B cell (primary cell): Measurements from ENCODE around the gene CCDC116. TPM values are rescaled to one million over a fixed set of nuclear protein-coding genes. Genes with fewer than 3 reads are reported as not detected.

Source experiments
- ATAC-seq: fragments of 200-7000 bp; cut with Tn5 transposase; one replicate; pipeline ENCODE4 v1.10.0; 2021; ENCODE audit warnings: low read depth, mild to moderate bottlenecking, moderate number of reproducible peaks, moderate library complexity
- CTCF ChIA-PET: fragments of 350-600 bp; sonication (Branson Sonifier 250); formaldehyde crosslinking; loops from one replicate; lab custom pipeline; 2021; ENCODE audit warnings: antibody characterized with exemption, inconsistent platforms; lab: Charles Lee
- POLR2A ChIA-PET: fragments of 350-600 bp; sonication (Branson Sonifier 250); formaldehyde crosslinking; loops from one replicate; lab custom pipeline; 2021; ENCODE audit warnings: antibody characterized with exemption; lab: Charles Lee
- DNase-seq: peaks from one replicate; pipeline ENCODE4 v3.0.0; 2013
- H2AFZ ChIP-seq: 2 replicates; pipeline ENCODE4 v1.6.1; 2012; ENCODE audit warnings: mild to moderate bottlenecking, low read depth, low read length; ENCODE audit not compliant: insufficient read depth, poor library complexity, severe bottlenecking
- H3K27ac ChIP-seq, 2 donors: 1 replicate in 1 of 2; 2 replicates in 1 of 2; pipeline ENCODE4 v1.5.1; 2012 to 2013; ENCODE audit warnings: low read length in 2 of 2, mild to moderate bottlenecking in 2 of 2, moderate library complexity in 1 of 2
- H3K27me3 ChIP-seq, 4 experiments: fragments of 200-600 bp in 1 of 4; sonication (generic) in 1 of 4; replicated peaks in 1 of 4; 1 replicate in 2 of 4; 2 replicates in 2 of 4; pipeline versions ENCODE4 v1.6.1 to v1.7.0; 2013 to 2016; ENCODE audit warnings: low read length in 3 of 4, mild to moderate bottlenecking in 2 of 4, mixed read lengths in 1 of 4, moderate library complexity in 1 of 4; ENCODE audit not compliant: insufficient read depth in 4 of 4, control insufficient read depth in 3 of 4; ENCODE audit errors: control extremely low read depth in 1 of 4
- H3K36me3 ChIP-seq, 2 experiments: replicated peaks in 1 of 2; 1 replicate in 1 of 2; 2 replicates in 1 of 2; pipeline versions ENCODE4 v1.6.1 to v1.7.1; 2013; ENCODE audit warnings: low read length in 1 of 2; ENCODE audit not compliant: insufficient read depth in 2 of 2, control insufficient read depth in 1 of 2; ENCODE audit errors: control extremely low read depth in 1 of 2, extremely low read depth in 1 of 2
- H3K4me1 ChIP-seq, 2 donors: fragments of 200-600 bp in 1 of 2; sonication (generic) in 1 of 2; 1 replicate in 1 of 2; 2 replicates in 1 of 2; pipeline versions ENCODE4 v1.5.1 to v1.6.1; 2013 to 2017; ENCODE audit warnings: low read length in 2 of 2; ENCODE audit not compliant: control insufficient read depth in 2 of 2, insufficient read depth in 2 of 2
- H3K4me2 ChIP-seq: replicated peaks from 2 replicates; pipeline ENCODE3; 2012; ENCODE audit warnings: mild to moderate bottlenecking, low read depth, low read length; ENCODE audit not compliant: poor library complexity, severe bottlenecking
- H3K4me3 ChIP-seq, 5 experiments: fragments of 200-600 bp in 1 of 5; sonication (generic) in 1 of 5; 1 replicate in 3 of 5; 2 replicates in 2 of 5; pipeline versions ENCODE4 v1.5.1 to v1.7.0; 2011 to 2016; ENCODE audit warnings: low read length in 4 of 5, mild to moderate bottlenecking in 4 of 5, low read depth in 2 of 5, control low read depth in 1 of 5, moderate library complexity in 1 of 5; ENCODE audit not compliant: insufficient read depth in 1 of 5; ENCODE audit errors: control extremely low read depth in 1 of 5, extremely low read depth in 1 of 5
- H3K79me2 ChIP-seq: fragments of 200-600 bp; sonication (generic); one replicate; pipeline ENCODE4 v1.6.0; 2016; ENCODE audit warnings: low read length; ENCODE audit not compliant: control insufficient read depth, insufficient read depth
- H3K9ac ChIP-seq: fragments of 200-600 bp; sonication (generic); 2 replicates; pipeline ENCODE4 v1.6.1; 2017; ENCODE audit warnings: mild to moderate bottlenecking, low read length, moderate library complexity
- H3K9me3 ChIP-seq, 3 donors: one replicate each; pipeline versions ENCODE4 v1.6.1 to v1.7.1; 2013; ENCODE audit warnings: low read length in 2 of 3; ENCODE audit not compliant: control insufficient read depth in 2 of 3, insufficient read depth in 1 of 3; ENCODE audit errors: control extremely low read depth in 1 of 3
- H4K20me1 ChIP-seq: 2 replicates; pipeline ENCODE4 v1.6.0; 2012; ENCODE audit warnings: mild to moderate bottlenecking, low read length; ENCODE audit not compliant: insufficient read depth, control insufficient read depth, poor library complexity, severe bottlenecking
- H3K27ac Mint-ChIP-seq: one replicate; pipeline ENCODE4 v1.8.0; 2021; ENCODE audit warnings: mixed read lengths
- H3K27me3 Mint-ChIP-seq: one replicate; pipeline ENCODE4 v1.8.0; 2021; ENCODE audit warnings: mixed read lengths
- H3K4me1 Mint-ChIP-seq: one replicate; pipeline ENCODE4 v1.8.0; 2021; ENCODE audit warnings: mixed read lengths
- H3K4me3 Mint-ChIP-seq: one replicate; pipeline ENCODE4 v1.8.0; 2021; ENCODE audit warnings: mixed read lengths
- H3K9me3 Mint-ChIP-seq: one replicate; pipeline ENCODE4 v1.8.0; 2022; ENCODE audit warnings: mixed read lengths; ENCODE audit not compliant: insufficient read depth
- EZH2 ChIP-seq: IDR thresholded peaks from 2 replicates; pipeline ENCODE4 v1.6.1; 2012; ENCODE audit warnings: borderline replicate concordance, low read depth, mild to moderate bottlenecking, moderate library complexity, low read length; ENCODE audit not compliant: insufficient read depth, poor library complexity, severe bottlenecking
- WGBS: methylation state at CpG from one replicate; pipeline ENCODE4 v1.1.5; 2013; ENCODE audit warnings: missing lambda C conversion rate; ENCODE audit not compliant: insufficient coverage; 5-methylcytosine and 5-hydroxymethylcytosine counted together
- intact Hi-C: fragments of 100-400 bp; cut with micrococcal nuclease; formaldehyde crosslinking; loops from one replicate; pipeline ENCODE4 v1.10.0; 2022
- polyA plus RNA-seq: library from polyadenylated mRNA; depleted of rRNA; stranded (reverse); fragments of >200 nt; gene quantifications from 2 replicates; pipeline ENCODE4 v1.2.3, GENCODE V29; 2012
- total RNA-seq, 2 donors: library from RNA; stranded (reverse); fragments of 120-200 nt in 1 of 2; gene quantifications; 1 replicate in 1 of 2; 2 replicates in 1 of 2; pipeline versions ENCODE4 v1.2.3 to v1.2.4, GENCODE V29; 2013 to 2022
- TF ChIP-seq, protein P1 (sequence below): fragments of 200-600 bp; IDR thresholded peaks from one replicate; pipeline ENCODE4 v1.8.0; 2022; ENCODE audit warnings: antibody characterized with exemption, mild to moderate bottlenecking

Gene CCDC116
- total and polyA plus RNA-seq, 2 donors (not counting 1 experiment from before 2014, with no cell fraction given): 0.52 to 0.55 TPM

DNA sequence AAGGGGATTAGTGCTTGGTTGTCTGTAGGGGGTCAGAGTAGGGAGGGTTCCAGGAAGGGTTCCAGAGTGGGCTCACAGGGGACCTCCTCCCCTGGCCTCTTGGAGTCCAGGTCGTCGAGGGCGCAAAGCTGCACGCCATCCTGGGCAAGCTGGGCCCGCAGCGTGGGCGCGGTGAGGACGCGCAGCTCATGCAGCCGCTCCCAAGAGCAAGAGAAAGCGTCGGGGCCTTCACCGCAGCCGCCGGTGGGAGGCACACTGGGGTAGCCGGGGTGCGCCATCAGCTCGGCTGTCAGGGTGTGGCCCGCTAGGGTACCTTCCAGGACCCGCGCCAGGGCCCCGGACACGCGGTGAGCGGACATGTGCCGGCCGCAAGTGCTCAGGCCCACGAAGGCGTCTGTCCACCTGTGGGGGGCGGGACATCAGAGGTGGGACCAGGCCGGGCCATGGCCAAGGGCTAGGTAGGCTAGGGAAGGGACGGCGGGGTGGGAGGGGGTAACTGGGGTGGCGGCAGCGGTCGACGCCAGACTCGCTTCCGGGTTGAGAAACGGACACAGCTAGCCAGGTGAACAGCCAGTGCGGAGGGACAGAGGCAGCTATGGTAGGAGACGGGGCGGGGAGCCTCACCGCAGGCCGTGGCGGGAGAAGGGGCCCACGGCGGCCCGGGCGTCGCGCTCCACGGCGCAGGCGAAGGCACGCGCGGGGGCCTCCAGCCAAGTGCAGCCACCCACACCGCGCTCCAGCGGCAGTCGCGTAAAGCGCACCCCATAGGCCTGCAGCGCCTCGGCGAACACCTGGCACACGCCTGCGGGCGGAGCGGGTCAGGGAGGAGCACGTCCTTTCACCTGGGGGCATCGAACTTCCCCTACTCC, 3.9 kb upstream of the CCDC116 start:
- Histone ChIP-seq H3K4me3 (peak overlapping the region in 4 of 5 experiments; percentile 94 to 100 (median 99)), H4K20me1 (peaks cover 68% of the 10 kb centered on the region), H3K79me2 (peaks cover 44% of the 10 kb centered on the region), H3K9ac (peak overlapping the region; percentile 93), H3K27ac (peak overlapping the region; percentile 91 to 92), H3K36me3 (peaks cover 0 to 35% of the 10 kb centered on the region in 2 experiments), H3K4me1 (peaks cover 23 to 40% of the 10 kb centered on the region in 2 donors), H3K9me3 (peaks cover 0 to 16% (median 0%) of the 10 kb centered on the region in 3 donors), H3K27me3 (no peaks in the 10 kb centered on the region), H3K4me2 (peak overlapping the region; percentile 84), H2AFZ (peak overlapping the region; percentile 72)
- DNase-seq (no peak), ATAC-seq (no peak)
- WGBS: 72% methylated on average over 64 of the region's 74 CpGs
- POLR2A ChIA-PET: interaction anchor here (0.8 to 1.6 kb wide), 8 partner anchors 12 to 238 kb away, joined by 3 to 16 read pairs (median 3); partner anchors contain the start of genes MAPK1, PPIL2 and SDF2L1
- intact Hi-C loops: loop anchor here (1.0 kb wide), 1 partner anchor 61 kb away; the partner anchor contains the start of gene UBE2L3
- Mint-ChIP-seq H3K27me3 (no peaks in the 10 kb centered on the region), H3K4me3 (peak overlapping the region; percentile 94), H3K9me3 (no peaks in the 10 kb centered on the region), H3K27ac (peak overlapping the region; percentile 94), H3K4me1 (peaks cover 50% of the 10 kb centered on the region)
- CTCF ChIA-PET: interaction anchor here (0.7 to 11.1 kb wide), 17 partner anchors 8 to 627 kb away, joined by 3 to 168 read pairs (median 4); partner anchors contain the start of genes PPIL2, PPM1F, SDF2L1 and THAP7
- TF ChIP-seq, protein P1, sequence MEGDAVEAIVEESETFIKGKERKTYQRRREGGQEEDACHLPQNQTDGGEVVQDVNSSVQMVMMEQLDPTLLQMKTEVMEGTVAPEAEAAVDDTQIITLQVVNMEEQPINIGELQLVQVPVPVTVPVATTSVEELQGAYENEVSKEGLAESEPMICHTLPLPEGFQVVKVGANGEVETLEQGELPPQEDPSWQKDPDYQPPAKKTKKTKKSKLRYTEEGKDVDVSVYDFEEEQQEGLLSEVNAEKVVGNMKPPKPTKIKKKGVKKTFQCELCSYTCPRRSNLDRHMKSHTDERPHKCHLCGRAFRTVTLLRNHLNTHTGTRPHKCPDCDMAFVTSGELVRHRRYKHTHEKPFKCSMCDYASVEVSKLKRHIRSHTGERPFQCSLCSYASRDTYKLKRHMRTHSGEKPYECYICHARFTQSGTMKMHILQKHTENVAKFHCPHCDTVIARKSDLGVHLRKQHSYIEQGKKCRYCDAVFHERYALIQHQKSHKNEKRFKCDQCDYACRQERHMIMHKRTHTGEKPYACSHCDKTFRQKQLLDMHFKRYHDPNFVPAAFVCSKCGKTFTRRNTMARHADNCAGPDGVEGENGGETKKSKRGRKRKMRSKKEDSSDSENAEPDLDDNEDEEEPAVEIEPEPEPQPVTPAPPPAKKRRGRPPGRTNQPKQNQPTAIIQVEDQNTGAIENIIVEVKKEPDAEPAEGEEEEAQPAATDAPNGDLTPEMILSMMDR: no peak
- TF ChIP-seq EZH2: no peak
